HG03159 (cell line): Measurements from ENCODE around the gene SURF6.
"Not testable (repeated sequence)": the region's sequence is repeated elsewhere in the genome, so short reads cannot be mapped to it uniquely, and the experiment has no call there.

Experiments
- ATAC-seq: cut with Tn5 transposase; IDR thresholded peaks from one replicate; pipeline ENCODE4 v1.9.1; 2021; ENCODE audit warnings: mild to moderate bottlenecking, moderate library complexity; ENCODE audit not compliant: unreplicated experiment

SURF6 gene

DNA sequence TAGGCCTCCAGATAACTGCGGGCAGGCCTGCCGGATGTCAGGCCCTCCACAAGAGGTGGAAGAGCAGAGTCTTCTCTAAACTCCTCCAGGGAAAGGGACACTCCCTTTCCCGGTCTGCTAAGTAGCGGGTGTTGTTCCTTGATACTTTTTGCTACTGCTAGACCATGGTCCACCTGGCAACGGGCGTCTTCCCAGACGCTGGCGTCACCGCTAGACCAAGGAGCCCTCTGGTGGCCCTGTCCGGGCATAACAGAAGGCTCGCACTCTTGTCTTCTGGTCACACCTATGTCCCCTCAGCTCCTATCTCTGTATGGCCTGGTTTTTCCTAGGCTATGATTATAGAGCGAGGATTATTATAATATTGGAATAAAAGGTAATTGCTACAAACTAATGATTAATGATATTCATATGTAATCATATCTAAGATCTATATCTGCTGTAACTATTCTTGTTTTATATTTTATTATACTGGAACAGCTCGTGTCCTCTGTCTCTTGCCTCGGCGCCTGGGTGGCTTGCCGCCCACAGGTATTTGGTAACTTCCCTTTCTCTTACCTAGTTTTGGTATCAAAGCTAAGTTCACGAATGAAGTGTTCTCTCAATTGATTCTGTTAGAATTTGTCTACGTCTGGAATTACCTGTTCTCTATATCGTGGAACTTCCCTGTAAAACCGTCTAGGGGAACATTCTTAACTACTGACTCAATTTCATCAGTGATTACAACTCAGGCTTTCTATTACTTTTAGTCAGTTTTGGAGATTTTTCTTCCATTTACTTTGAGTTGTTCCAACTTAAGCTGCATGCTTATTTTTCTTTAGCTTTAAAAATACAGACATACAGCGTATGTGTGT is 6.5 kb downstream of the SURF6 start:
- ATAC-seq: not testable (repeated sequence)

DNA sequence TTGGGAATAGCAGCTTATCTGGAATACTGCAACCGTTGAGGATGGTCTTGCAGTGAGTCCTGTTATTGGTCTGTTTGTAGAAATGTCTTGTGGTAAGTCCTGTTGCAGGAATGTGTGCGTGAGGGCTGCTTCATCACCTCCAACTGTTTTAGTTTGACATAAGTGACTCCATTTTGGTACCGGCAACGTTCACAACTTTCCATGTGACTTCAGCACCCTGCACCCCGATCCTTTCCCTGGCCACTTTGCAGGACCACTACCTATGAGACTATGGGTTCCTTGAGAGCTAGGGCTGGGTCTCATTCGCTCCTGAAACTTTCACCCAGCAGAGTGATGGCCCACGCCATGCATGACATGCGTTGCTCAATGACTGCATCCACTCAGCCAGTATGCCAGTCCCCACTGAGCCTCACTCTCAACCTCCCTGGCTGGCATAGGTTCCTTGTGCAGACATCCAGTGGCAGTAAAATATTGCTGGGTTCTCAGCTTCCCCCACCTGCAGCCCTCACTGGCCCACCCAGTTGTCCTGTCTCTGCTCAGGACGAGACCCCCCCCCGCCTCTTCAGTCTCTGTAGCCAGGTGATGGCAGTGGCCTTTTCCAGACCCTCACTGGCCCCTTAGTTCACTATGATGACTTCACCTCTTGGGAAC is 8.0 kb downstream of the SURF6 start:
- ATAC-seq: no peak

DNA sequence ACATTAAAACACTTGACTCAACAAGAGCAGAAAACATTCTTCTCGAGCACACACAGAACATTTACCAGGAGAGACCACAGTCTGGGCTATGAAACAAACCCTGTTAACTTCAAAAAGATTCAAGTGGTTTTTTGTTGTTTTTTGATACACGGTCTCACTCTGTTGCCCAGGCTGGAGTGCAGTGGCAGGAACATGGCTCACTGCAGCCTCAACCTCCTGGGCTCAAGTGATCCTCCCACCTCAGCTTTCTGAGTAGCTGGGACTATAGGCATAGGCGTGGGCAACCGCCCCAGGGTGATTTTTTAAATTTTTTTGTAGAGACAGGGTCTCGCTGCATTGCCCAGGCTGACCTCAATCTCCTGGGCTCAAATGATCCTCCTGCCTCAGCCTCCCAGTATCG is 9.0 kb downstream of the SURF6 start:
- not testable (repeated sequence) for ATAC-seq

DNA sequence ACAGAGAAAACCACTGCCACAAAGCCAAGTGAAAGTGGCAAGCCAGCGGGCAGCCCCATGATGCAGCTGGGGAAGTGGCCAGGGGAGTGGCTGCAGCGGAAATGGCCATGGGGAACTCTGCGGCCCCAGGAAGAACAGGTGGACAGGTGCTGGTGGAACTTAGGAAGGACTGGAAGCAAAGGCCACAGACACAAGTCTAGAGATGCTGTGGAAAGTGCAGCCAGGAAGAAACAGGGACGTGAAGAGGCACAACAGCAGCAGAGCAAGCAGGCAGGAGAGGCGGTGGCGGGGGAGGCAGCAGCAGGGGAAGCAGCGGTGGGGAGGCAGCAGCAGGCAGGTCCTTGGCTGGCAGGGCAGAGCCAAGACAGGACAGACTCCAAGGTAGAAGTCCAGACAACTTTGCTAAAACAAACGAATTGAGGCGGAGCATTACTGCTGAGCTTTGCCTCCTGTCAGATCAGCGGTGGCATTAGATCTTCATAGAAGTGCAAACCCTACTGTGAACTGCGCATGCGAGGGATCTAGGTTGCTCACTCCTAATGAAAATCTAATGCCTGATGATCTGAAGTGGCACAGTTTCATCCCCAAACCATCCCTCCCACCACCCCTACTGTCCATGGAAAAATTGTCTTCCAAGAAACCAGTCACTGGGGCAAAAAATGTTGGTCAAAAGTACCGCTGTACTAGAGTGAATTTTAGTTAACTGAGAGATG is 11.8 kb downstream of the SURF6 start:
- ATAC-seq: no peak

DNA sequence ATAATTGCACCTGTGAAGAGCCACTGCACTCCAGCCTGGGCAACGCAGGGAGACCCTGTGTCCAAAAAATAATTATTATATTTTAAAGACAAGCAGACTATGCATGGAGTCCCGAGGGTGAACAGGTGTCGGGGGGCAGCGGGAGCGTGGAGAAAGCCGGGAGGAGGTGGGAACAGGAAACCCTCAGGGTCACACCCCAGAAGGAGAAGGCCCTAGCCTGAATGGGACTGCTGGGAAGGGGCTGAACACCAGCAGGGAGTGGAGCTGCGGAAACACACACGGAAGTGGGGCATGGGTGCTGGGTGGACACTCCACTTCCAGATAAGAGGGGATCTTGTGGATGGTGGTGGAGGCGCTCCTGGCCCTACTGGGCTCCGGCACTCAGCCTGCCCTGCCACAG is 12.8 kb downstream of the SURF6 start:
- ATAC-seq: no peak

DNA sequence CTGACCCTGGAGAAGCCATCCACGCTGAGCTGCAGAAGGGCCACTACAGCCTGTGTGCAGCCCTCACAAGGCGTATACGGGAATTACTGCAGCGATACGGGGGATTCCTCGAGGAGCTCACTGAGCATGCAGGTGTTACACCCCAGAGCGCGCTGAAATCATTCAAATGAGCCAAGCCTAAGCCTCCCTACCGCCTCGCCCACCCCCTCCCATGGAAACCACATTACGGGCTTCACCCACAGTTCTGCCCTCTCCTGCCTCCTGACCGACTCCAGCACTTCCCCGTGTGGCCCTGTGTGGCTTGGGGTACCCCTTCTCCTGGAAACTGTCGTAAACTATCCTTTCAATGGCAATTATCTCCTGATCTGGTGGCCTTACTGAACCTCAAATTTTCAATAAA is 13.3 kb downstream of the SURF6 start:
- no peak for ATAC-seq

DNA sequence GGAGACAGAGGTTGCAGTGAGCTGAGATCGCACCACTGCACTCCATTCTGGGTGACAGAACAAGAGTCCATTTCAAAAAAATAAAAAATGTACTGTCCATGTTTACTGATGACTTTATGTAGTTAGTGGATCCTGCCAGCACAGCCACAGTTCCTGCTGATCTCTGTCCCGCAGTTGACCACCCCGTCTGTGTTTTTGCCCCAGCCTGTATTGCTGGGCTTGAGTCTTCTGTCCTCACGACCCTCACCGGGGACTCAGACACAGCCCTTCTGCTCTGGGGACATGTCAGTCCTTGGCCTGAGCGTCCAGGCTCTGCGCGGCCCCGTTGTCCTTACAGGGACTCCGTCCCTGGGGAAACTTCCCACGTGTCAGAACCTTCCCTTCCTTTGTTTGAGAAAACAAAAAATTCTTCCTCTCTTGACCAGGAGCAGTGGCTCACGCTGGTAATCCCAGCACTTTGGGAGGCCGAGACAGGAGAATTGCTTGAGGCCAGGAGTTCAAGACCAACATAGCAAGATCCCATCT is 14.5 kb downstream of the SURF6 start:
- ATAC-seq: no peak

DNA sequence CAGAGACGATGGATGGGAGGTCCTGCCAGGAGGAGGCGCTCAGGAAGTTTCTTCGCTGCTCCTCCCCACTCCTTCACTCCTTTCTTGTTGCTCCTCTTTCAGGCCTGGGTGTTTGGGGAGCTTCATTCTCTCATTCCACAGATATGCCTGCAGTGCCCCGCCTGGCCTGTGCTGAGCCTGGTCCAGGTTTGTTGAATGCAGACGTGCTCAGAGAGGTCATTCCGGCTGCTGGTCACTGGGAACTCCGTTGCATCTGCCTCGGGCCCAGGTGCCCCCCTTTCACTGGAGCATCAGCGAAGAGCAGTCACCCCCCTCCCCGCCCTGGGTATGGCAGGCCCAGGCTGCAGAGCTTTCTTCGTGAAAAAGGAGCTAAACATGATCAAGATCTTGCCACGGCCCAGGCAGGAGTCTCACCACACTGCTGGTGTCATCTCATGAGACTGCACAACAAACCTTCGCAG is 15.5 kb downstream of the SURF6 start:
- ATAC-seq: no peak

DNA sequence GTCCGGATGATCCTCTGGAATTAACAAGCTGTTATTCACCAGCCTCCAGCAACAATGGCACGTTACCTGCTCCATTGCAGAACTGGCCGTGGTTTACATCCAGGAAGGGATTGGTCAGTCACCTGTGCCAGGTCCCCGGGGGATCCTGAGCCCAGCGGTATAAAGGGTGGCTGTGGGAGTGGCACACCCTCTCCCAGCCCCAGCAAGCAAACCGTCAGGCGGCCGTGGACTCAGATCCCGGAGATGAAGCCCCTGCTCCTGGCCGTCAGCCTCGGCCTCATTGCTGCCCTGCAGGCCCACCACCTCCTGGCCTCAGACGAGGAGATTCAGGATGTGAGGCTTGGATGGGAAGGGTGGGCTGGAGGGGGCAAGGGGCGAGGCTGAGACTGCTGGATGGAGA is 18.4 kb downstream of the SURF6 start:
- not testable (repeated sequence) for ATAC-seq

DNA sequence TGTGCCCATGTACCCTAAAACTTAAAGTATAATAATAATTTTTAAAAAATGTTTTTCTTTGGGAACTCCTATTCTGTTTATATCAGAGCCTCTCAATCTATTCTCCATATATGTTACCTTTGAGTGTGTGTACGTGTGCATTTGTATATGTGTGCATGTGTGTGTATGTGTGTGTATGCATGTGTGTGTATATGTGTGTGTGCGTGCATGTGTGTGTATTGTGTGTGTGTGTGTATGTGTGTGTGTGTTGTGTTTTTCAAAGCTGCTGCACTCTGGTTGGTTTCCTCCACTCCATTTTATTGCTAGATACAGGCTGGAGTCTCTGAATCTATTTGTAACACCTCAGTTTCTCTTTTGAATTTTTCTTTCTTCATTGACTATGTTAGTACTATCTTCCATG is 20.0 kb downstream of the SURF6 start:
- no peak for ATAC-seq

DNA sequence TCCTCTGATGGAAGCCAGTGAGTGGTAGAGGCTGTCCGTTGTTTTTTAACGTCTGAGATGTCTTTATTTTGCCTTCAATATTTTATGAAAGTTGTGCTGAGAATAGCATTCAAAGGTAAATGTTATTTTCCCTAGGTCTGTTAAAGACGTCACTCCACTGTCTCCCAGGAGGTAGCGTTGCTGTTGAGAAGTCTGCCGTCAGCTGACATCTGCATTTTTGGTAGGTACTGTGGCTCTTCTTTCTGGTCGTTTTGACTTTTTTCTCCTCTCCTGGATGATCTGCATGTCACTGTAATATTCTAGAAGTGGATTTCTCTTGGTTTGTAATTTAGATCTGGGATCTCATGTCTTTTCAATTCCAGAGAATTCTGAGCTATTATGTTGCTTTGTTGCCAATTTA is 26.4 kb downstream of the SURF6 start:
- no peak for ATAC-seq

DNA sequence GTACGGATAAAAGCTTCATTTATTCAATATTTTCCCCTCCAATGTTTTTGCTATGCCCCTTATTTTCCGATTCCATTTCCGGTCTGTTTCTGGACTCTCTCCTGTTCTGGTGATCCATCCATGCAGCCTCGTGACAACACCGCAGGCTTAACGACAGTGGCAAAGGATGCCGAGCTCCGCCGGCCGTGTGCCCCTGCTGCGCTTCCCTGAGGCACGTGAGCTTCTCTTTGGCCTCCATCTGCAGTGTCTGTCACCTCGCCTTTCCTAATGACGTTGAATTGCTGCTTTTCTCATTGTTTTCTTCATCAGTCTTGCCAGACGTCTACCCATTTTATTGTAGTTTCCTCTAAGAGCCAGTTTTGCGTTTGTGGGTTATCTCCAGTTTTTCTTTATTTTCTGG is 28.7 kb downstream of the SURF6 start:
- no peak for ATAC-seq

DNA sequence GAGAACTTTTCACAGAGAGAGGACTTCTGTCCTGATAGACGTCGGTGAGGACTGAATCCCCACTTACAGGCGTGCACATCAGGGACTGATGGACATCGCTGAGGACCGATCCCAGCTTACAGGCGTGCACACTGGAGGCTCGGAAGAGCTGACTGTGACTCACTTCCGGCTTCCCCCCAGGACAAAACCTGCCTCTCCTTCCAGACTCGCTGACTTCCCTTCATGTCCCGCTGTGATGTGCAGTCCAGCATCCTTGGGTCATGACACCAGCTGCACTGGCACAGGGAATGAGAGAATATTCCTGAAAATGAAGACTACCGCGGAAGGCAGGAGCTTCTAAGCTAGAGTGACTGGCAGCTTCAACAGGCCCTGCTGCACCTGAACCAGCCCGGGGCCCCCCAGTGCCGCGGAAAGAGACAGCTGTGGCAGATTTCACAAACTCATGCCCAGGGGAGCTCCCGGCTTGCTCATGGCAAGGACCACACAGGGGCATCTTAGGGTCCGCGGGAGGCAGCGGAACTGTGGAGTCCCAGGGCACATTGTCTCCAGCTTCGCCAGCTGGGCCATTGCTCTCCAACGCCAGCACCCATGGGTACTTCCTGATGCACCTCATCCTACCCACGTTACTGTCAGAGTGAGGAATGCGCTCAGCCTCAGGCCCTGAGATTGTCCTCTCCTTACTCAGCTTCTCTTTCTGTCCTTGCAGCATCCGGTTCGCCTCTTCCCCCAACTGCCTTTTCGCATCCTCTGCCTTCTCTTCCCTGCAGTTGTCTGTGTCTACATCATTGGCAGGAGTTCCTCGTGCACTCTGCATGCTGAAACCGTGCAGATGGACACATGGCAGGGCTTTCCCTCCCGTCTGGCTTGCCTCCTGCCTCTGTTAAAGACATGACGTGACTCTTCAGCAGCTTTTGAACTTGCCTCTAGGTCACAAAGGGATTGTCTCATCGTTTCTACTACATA is 29.5 kb downstream of the SURF6 start:
- ATAC-seq: no peak

DNA sequence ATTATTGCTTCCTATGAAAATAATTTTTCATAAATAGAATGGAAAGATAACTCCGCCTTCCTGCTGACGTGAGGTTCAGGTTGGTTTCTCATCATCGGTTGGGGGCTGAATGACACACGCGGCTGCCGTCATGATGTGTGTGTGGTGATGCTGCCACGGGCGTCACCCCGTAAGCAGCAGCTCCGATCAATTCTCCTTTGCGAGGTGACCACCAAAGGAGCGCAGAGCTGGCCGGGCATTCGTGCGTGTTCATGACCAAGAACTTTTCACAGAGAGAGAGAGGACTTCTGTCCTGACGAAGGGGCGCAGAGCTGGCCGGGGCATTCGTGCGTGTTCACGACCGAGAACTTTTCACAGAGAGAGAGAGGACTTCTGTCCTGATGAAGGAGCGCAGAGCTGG is 30.3 kb downstream of the SURF6 start:
- ATAC-seq: no peak

DNA sequence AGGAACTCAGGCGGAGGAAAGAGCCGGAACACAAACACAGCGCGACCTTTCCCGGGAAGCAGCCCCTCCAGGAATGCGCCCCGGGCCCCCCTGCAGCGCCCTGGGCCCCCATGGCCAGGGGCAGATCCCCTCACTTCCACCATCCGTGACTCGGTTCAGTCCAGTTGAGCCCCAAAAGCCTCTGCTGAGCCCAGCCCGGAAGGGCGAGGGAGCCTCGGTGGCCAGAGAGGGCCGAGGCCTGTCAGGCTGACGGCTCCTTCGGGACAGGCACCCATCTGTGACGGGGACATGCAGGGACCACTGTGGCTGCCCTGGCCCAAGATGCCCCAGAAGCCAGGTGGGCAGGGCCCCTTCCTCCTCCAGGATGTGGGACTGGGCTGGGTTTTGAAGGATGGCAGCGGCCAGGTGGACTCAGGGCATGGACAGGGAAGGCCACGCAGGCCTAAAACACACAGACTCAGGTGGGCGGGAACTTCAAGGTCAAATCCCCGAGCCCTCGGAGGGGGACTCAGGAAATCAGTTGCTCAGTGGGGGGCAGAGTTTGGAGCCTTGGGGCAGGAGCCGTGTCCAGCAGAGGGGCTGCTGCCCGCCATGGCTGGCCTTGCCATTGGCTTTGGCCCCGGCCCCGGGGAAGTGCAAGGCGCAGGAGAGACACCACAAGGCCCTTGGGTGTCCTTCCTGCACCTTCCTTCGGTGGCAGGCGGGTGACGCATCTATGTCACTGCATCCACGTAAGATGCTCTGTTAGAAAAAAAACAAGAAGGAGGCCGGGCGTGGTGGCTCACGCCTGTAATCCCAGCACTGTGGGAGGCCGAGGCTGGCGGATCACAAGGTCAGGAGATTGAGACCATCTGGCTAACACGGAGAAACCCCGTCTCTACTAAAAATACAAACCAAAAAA is 31.3 kb downstream of the SURF6 start:
- no peak for ATAC-seq

DNA sequence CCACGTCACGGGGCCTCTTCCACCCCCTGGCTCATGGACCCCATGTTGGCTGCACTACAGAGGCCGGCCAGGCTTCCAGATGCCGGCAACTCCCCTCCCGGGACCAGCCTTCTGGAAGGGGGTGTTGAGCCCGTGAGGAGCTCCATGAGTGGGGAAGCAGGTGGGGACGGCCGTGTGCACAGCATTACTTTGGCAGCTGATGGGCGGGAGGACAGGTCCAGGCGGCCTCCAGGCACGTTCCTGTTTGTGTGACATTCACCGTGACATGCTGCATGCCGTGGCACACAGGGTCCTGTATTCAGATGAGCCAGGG is 31.9 kb downstream of the SURF6 start:
- ATAC-seq: no peak

DNA sequence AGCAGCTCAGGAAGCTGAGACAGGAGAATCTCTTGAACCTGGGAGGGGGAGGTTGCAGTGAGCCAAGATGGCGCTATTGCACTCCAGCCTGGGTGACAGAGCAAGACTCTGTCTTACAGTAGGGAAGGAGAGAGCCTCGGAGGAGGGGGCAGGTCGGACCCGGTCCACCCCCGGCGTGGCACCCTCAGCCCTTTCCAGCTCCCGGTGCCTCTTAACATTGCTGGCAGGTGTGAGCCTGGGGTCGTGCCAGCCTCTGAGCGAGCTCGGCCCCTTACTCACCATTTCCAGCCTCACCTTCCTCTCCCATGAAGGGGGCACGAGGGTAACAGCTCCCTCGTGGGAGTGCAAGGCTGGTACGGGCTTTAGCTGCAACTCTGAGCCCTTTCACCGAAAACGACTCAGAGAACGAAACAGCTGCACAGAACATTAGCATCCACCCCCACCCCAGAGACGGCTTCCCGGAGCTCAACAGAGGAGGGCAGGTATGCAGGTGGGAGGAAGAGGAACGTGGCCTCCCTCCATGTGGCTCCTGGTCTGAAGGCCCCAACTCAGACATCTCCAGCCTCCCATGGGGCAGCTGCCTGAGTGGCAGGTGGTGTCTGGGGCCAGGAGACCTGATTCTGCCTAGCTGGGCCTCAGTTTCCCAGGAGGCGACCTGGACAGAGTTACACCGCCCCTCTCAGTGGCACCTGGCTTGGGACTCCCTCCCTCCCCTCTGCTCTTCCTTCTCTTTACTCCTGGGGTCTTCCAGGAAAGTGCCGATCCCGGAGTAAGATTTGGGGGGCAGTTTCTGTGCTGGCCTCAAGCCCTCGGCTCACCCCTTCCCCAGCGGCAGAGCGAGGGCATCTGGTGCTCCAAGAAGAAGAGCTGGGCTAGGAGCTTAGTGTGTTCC is 32.5 kb downstream of the SURF6 start:
- ATAC-seq: no peak
